Measurements from ENCODE around the gene RBKS.

RBKS gene

GRCh38 chr2:27831279-27832050, 58.7 kb downstream of the RBKS start:
- no peak for DNase-seq (ENCODE audit: low read depth)

GRCh38 chr2:27830656-27831055, 59.5 kb downstream of the RBKS start:
- DNase-seq (ENCODE audit: low read depth) = no peak

GRCh38 chr2:27829791-27830190, 60.4 kb downstream of the RBKS start:
- no peak for DNase-seq (ENCODE audit: low read depth)

GRCh38 chr2:27828305-27828704, 61.9 kb downstream of the RBKS start:
- DNase-seq (ENCODE audit: low read depth) = no peak

DNA sequence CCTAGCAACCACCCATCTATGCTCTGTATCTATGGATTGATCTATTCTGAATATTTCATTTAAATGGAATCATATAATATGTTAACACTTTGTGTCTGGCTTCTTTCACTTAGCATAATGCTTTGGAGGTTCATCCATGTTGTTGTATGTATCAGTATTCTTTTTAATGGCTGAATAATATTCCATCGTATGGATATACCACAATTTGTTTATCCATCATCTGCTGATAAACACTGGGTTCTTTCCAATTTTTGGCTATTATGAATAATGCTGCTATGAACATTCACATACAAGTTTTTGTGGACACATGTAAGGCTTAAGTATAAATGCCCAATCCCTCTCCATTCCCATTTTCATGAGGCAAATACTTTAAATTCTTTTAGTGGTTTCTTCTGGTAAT, 65.8 kb downstream of the RBKS start:
- DNase-seq (ENCODE audit: low read depth) = no peak

- no peak for DNase-seq (ENCODE audit: low read depth)
Observed at GRCh38 chr2:27823569-27823968, 66.6 kb downstream of the RBKS start.

DNA sequence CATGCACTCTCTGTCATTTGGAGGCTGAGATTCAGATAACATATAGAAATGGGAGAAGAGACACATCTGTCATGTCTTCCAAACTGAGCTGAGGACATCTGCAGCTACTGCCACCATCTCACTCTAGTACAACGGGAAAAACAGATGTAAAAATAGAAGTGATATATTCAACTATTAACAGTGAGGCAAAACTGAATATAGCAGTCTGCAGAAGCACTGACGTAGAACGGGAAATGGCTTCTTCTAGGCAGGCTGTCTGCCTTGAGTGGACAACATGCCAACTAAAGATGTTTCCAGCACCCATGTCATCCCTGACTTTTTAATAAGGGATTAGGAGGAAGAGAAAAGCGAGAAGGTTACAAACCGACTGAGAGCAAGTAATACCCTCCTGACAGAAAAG, 67.1 kb downstream of the RBKS start:
- no peak for DNase-seq (ENCODE audit: low read depth)

GRCh38 chr2:27822049-27822448, 68.1 kb downstream of the RBKS start:
- no peak for DNase-seq (ENCODE audit: low read depth)

- no peak for DNase-seq (ENCODE audit: low read depth)
Observed at GRCh38 chr2:27815860-27816438, 74.2 kb downstream of the RBKS start.

DNA sequence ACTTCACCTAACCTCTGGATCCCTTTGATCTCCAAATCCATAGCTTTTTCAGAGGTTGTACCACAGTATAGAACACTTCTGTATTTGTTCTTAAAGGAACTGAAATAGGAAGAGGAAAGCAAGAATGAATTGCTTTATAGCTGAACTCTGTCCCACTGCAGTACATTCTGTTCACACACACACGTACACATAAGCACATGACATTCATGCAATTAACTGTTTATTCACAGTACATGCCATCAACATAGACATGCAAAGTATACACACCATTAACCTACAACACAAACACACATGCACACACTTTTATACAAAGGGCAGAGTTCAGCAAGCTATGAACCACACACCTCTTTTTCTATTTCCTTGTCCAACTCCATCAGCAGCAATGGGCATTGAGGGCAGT, 75.4 kb downstream of the RBKS start:
- DNase-seq (ENCODE audit: low read depth) = no peak

DNA sequence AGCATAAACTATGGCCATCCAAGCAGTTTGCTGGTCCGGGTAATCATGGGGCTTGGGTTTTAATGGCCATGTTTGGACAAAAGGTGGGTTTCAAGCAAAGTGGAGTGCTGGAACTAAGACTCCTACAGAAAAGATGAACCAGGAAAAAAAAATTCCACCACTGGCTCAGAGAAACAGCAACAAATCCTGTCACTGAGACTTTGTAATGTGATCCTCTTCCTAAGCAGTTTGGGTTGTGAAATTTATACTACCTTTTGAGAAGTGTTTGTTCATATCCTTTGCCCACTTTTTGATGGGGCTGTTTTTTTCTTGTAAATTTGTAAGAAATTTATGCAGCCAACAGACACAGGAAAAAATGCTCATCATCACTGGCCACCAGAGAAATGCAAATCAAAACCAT, 78.4 kb downstream of the RBKS start:
- DNase-seq (ENCODE audit: low read depth) = no peak

DNA sequence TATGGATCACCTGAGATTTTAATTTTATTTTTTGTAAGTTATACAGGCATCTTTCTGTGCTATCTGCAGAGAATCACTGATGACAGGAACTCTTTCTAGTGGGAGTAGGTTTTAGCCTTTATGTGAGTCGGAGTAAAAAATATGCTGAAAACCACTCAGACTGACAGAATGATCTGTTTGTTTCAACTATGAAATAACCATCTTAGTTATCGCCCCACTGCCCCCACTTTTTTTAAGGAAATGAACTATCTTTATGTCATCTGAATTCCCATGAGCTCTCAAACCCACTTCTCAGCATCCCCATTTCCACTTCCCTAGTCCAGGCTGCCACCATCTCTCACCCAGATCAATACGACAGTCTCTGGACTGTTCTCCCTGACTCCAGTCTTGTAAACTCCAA, 79.7 kb downstream of the RBKS start:
- no peak for DNase-seq (ENCODE audit: low read depth)

- no peak for DNase-seq (ENCODE audit: low read depth)
Observed at GRCh38 chr2:27809761-27810241, 80.4 kb downstream of the RBKS start.

- DNase-seq (ENCODE audit: low read depth) = no peak
Observed at GRCh38 chr2:27808984-27809383, 81.2 kb downstream of the RBKS start.

- no peak for DNase-seq (ENCODE audit: low read depth)
Observed at GRCh38 chr2:27808418-27808817, 81.8 kb downstream of the RBKS start.

DNA sequence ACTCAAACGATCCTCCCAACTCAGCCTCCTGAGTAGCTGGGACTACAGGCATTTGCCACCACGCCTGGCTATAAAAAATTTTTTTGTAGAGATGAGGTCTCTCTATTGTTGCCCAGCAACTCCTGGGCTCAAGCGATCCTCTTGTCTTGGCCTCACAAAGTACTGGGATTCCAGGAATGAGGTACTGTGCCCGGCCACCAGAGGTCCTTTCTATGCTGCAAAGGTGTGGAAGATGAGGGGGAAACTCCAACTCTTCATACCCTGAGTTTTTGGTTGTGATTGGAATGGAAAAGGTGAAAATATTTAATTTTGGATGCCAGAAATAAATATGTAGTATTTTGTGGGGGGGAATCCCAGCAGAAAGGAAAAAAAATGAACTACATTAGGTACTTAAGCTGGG, 82.7 kb downstream of the RBKS start:
- DNase-seq (ENCODE audit: low read depth) = no peak

DNA sequence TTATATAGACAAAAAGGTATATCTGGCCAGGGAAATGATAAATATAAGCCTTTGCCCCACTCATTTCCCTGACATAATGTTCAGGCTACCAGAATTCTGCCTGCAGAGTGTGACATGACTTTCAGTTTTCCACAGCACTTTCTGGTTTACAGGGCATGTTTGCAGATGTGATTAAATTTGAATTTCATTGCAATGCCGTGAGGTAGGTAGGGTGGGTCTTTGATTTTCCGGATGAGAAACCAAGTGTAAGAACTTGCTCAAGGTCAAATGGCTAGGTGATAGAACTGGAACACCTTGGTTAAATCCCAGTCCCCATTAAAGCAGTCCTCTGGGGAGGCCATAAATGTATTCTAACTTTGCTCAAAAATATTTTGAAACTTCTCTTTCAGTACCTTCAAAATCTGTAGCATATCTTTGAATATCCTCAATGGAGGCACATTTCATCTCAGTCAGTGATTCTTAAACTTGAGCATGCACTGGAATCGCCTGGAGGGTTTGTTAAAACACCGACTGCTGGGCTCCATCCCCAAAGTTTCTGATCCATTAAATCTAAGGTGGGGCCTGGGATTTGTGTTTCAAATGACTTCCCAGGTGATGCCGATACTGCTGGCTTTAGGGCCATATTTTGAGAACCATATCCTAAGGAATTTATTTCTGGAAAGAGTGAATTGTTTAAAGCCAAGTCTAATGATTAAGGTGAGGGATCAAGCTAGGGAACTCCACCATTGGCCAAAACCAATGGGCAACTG, 83.7 kb downstream of the RBKS start:
- no peak for DNase-seq (ENCODE audit: low read depth)

GRCh38 chr2:27805180-27805579, 85.0 kb downstream of the RBKS start:
- no peak for DNase-seq (ENCODE audit: low read depth)

DNA sequence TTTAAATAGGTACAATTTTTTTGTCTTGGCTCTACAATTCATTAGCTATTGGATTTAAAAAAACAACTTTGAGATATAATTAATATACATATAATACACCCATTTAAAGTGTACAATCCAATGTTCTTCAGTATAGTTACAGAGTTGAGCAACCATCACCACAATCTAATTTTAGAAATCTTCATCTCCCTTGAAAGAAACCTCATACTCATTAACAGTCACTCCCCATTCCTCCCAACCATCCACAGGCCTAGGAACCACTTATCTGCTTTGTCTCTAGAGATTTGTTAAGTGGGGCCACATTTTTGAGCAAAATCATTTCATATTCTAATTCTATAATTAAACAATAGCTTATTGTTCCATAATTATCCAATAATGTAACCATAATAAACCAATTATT, 86.0 kb downstream of the RBKS start:
- DNase-seq (ENCODE audit: low read depth) = no peak

- DNase-seq (ENCODE audit: low read depth) = no peak
Observed at GRCh38 chr2:27803046-27803445, 87.1 kb downstream of the RBKS start.

DNA sequence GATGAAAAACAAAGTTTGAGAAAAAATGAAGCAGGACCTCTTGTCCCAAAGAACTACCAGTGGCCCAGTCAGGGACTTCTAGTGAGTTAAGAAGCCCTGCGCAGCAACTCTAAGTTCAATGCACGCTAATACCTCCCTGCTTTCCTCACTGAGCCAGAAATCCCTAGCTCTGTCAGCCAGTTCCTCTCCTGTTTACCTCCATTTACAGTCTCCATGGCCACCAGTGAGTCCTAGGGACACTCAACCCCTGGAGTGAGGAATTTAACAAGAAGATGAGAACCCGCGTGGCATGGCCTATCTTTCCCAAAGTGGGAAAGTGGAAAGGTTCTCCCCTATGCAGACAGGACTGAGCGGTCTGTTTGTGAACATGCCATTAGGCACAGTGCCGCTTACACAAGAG, 87.6 kb downstream of the RBKS start:
- no peak for DNase-seq (ENCODE audit: low read depth)

DNA sequence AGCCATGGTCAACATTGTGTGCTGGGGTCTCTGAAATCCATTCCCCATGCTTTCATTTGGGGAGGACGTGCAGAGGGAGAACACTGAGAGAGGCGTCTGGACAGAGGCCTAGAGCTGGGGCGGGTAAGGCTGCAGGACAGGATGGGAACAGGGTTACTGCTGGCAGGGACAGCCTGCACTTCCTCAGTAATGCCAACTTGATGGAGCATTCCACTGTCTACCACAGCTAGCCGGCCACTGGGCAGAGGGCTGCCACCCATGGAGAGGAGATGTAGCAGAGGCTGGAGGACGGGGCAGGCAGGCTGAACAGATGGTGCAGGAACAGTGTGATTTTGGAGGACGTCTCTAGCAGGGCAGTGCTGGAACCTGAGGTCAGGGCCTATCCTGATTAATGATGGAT, 89.3 kb downstream of the RBKS start:
- no peak for DNase-seq (ENCODE audit: low read depth)

GRCh38 chr2:27799646-27800010, 90.6 kb downstream of the RBKS start:
- DNase-seq (ENCODE audit: low read depth) = no peak

Measured in stimulated activated CD8-positive, alpha-beta memory T cell treated with anti-CD3 and anti-CD28 coated beads, Interleukin-4, amount 100 ng/mL, for 24 hours (primary cell).